ENCODE measurements around the gene SLC6A3.

Gene SLC6A3

DNA sequence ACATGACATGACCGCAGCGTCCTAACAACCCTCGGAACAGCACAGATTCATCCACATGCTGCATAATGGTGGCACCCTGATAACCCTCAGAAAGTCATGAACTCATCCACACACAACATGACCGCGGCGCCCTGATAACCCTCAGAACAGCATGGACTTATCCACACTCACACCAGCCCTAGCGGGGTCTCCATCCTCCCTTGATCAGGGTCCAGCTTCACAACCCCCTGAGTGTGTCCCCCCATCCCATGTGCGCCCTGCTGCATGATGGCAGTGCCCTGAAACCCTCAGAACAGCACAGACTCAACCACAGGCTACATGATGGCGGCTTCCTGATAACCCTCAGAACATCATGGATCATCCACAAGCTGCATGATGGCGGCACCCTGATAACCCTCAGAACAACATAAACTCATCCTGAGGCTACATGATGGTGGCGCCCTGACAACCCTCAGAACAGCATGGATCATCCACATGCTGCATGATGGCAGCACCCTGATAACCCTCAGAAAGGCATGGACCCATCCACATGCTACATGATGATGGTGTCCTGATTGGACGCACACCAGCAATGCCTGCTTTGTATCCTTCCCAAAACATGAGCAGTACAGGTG, 28.3 kb downstream of the SLC6A3 start:
- TF ChIP-seq, protein P1, sequence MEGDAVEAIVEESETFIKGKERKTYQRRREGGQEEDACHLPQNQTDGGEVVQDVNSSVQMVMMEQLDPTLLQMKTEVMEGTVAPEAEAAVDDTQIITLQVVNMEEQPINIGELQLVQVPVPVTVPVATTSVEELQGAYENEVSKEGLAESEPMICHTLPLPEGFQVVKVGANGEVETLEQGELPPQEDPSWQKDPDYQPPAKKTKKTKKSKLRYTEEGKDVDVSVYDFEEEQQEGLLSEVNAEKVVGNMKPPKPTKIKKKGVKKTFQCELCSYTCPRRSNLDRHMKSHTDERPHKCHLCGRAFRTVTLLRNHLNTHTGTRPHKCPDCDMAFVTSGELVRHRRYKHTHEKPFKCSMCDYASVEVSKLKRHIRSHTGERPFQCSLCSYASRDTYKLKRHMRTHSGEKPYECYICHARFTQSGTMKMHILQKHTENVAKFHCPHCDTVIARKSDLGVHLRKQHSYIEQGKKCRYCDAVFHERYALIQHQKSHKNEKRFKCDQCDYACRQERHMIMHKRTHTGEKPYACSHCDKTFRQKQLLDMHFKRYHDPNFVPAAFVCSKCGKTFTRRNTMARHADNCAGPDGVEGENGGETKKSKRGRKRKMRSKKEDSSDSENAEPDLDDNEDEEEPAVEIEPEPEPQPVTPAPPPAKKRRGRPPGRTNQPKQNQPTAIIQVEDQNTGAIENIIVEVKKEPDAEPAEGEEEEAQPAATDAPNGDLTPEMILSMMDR (IDR thresholded peaks at IDR 0.05; ENCODE audit: low read depth, low read length) = no peak
- DNase-seq (ENCODE audit: extremely low read depth, low read depth) = no peak

DNA sequence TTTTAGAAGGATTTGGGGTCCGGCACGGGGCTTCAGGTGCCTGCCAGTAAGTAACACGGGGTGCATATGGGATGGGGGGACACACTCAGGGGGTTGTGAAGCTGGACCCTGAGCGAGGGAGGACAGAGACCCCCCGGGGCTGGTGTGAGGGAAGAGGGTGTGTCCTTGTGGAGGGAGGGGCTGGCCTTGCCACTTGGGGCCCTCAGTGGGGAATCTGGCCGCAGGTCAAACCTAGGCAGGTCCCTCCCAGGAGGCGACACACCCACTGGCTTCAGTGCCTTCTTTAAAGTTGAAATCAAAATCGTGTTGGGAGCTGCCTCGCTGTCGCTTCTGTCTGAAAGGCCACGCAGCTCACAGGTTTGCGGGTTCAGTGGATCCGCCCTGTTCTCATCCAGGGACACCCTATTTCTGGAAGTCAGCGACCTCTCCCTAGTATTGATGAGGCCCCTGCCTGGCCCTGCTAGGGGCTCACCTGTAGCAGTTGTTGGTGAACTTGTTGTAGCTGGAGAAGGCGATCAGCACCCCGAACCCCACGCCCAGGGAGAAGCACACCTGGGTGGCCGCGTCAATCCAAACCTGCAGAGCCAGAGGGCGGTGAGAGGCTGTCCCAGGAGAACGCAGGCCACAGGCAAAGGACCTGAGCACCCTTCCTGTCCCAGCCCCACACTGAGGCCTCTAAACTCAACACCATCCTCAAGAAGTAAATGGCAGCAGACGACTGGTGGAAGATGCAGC, 29.4 kb downstream of the SLC6A3 start:
- DNase-seq (ENCODE audit: extremely low read depth, low read depth) = no peak
- TF ChIP-seq, protein P1 (IDR thresholded peaks at IDR 0.05; ENCODE audit: low read depth, low read length) = no peak

DNA sequence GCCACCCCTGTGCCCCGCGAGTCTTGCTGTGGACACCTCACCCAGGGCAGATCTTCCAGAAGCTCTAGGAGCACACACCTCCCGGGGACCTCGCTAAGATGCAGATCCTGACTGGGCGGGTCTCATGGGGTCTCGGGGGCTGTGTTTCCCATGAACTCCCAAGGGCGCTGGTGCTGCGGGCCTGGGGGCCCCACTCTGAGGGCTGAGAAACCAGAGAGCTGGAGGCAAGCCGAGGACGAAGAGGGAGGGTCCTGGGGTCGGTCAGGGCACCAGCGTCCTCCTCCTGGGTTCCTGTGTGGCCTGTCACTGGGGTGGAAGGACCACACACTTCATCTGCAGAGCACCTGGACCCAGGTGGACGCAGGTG, 30.2 kb downstream of the SLC6A3 start:
- TF ChIP-seq, protein P1 (IDR thresholded peaks at IDR 0.05; ENCODE audit: low read depth, low read length) = no peak
- DNase-seq (ENCODE audit: extremely low read depth, low read depth) = no peak

DNA sequence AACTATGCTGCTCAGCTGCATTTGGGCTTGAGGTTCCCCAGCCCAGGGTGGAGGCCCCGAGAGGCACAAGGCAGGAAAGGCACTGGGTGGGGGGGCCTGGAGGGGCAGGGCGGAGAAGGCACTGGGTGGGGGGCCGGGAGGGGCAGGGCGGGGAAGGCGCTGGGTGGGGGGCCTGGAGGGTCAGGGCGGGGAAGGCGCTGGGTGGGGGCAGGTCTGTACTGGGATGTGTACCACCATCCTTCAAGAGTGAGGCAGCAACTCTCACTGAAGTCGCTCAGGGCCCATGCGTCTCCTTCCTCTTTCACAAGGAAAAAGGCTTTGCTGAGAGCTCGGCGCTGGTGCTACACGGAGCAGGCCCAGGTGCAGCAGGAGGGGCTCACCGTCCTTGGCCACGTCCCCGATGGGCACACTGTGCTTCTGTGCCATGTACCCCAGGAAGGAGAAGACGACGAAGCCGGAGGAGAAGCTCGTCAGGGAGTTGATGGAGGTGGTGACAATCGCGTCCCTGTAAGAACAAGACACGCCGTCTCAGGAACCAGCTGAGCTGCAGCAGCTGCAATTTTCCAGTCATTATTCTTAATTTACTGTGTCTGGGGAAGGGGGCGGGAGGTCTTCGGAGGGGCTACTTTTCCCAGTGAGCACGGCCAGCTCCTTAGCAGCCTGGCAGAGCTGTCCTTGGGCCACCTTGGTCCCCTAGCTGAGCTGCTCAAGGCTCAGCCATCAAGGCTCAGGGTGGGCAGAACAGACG, 30.8 kb downstream of the SLC6A3 start:
- TF ChIP-seq, protein P1 (IDR thresholded peaks at IDR 0.05; ENCODE audit: low read depth, low read length) = no peak
- no peak for DNase-seq (ENCODE audit: extremely low read depth, low read depth)

DNA sequence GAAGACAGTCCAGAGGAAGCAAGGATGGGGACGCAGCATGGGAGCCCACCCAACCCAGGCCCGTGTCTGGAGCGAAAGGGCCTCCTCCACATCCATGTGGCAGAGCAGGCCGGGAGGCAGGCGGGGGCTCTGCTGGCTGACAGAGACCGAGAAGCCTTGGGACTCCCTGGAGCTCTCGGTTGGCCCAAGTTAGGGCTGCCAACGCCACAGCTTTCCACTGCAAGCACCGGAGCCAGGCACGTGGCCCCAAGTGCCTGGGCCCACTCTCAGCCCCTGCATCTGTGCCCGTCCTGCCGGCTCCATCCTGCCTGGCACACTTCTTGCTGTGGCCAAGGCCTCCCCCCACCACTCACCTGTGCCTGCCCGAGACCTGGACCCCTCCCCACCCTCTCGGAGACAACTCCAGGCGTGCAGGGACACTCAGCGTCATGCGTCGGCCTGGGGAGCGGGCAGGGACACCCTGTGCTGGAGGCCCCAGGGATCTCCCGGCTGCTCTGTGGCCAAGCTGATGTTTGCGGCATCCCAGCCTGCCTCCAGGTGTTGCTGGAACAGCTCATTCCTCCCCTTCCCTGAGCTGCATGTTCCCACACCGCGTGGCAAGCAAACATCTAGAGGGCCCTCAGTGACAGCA, 31.5 kb downstream of the SLC6A3 start:
- DNase-seq (ENCODE audit: extremely low read depth, low read depth) = no peak
- TF ChIP-seq, protein P1 (IDR thresholded peaks at IDR 0.05; ENCODE audit: low read depth, low read length) = no peak

DNA sequence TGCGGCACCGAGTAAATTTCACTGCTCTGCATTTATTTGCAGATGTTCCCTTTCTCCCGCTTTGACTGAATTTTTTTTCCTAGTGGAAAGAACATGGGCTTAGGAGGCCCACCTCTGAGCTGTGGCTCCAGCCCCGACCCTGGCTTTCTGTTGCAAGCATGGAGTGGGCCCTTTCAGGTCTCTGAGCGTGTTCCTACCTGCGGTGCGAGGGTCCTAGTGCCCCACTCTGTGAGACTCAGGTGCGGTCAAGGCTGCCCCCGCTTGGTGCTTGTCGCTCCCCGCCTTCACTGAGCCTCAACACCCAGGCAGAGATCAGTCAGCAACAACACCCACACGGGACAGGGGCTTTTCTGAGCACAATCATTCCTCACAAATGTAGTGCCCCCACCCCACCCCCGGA, 32.0 kb downstream of the SLC6A3 start:
- TF ChIP-seq, protein P1 (IDR thresholded peaks at IDR 0.05; ENCODE audit: low read depth, low read length) = no peak
- DNase-seq (ENCODE audit: extremely low read depth, low read depth) = no peak

All from AG09319 (cell line).